A673 (cell line): Measurements from ENCODE around the gene CD300A.

Experiments used
- CTCF ChIP-seq: fragments of 300-800, 200-600 bp; sonication (generic); conservative IDR thresholded peaks from 2 replicates; pipeline ENCODE4 v1.5.1; 2017; ENCODE audit warnings: low read depth, mild to moderate bottlenecking, antibody characterized with exemption, low read length, moderate library complexity, mixed read lengths
- EZH2 ChIP-seq: fragments of 200-600 bp; sonication (generic); IDR thresholded peaks from 2 replicates; pipeline ENCODE4 v1.6.1; 2017; ENCODE audit warnings: borderline replicate concordance, low read depth, mild to moderate bottlenecking, mixed read lengths, antibody characterized with exemption, low read length; ENCODE audit not compliant: poor library complexity, severe bottlenecking

GRCh38 chr17:74449773-74450172, 16.7 kb upstream of the CD300A start:
- TF ChIP-seq CTCF = no peak
- TF ChIP-seq EZH2 = no peak
